ENCODE data around the gene AVPR1A.
"Not testable (repeated sequence)": the region's sequence is repeated elsewhere in the genome, so short reads cannot be mapped to it uniquely, and the experiment has no call there.

Gene AVPR1A

DNA sequence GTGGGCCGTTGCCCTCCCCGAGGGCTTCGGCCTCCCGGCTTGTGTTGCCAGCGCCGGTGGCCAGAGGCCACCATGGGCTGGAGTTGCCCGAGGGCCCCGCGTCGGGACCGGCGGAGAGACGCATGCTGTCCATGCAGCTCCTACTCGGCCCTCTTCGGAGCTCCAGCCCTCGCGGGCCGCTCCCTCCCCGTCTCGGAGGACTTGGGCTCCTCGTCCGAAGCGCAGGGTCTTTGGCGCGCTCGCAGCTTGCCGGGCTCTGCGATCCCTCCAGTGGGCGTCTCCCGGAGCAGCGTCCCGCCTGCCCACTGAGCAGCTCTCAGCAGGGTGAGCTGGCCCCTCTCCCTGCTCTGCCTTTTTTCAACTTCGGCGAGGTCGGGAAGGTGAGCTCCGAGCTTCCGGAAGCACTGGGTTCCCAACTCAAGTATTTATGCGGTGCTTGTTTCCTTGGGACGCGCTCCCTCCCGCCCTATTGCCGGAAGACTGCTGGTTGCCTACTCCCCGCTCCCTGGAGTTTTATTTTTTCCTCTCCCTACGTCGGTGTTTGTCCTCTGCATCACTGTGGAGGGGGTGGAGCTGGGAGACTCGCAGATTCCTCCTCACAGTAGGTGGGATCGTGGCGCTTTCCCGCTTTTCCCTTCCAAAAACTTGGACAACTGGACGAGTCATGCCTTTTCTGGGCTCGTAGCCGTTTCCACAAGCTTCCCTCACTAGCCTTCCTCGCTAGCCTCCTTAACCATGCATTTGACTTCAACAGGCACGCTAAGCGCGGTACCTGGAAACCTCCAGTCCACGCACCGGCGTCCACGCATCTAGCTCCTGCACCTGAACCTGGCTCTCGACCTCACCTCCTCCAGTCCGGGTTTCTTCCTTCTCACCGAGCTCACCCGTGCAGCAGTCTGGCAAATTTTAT is at the start of gene AVPR1A:
Gene AVPR1A (minus strand): TSS at position 489 of the 910 bp plus-strand sequence. CDS start 365 bp downstream, at position 124.
- no peaks in the 10 kb centered on the region for H3K36me3 ChIP-seq
- peak within 1 kb of the TSS; percentile 50 for H3K4me3 ChIP-seq (ENCODE audit: low read depth, low read length)
- peak; percentile 44 for DNase-seq
- H3K9me3 ChIP-seq (ENCODE audit: severe bottlenecking): peaks cover 5% of the 10 kb centered on the region
- no peak within 1 kb of the TSS for H3K27ac ChIP-seq
- peaks cover 35% of the 10 kb centered on the region for H3K27me3 ChIP-seq (ENCODE audit: insufficient read depth, low read depth, severe bottlenecking)
- TF ChIP-seq, protein P1, sequence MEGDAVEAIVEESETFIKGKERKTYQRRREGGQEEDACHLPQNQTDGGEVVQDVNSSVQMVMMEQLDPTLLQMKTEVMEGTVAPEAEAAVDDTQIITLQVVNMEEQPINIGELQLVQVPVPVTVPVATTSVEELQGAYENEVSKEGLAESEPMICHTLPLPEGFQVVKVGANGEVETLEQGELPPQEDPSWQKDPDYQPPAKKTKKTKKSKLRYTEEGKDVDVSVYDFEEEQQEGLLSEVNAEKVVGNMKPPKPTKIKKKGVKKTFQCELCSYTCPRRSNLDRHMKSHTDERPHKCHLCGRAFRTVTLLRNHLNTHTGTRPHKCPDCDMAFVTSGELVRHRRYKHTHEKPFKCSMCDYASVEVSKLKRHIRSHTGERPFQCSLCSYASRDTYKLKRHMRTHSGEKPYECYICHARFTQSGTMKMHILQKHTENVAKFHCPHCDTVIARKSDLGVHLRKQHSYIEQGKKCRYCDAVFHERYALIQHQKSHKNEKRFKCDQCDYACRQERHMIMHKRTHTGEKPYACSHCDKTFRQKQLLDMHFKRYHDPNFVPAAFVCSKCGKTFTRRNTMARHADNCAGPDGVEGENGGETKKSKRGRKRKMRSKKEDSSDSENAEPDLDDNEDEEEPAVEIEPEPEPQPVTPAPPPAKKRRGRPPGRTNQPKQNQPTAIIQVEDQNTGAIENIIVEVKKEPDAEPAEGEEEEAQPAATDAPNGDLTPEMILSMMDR (IDR thresholded peaks at IDR 0.05; ENCODE audit: low read depth, low read length): no peak

- TF ChIP-seq, protein P1 (IDR thresholded peaks at IDR 0.05; ENCODE audit: low read depth, low read length): no peak
- no peak for DNase-seq
- Histone ChIP-seq H3K36me3 (no peaks in the 10 kb centered on the region), H3K9me3 (ENCODE audit: severe bottlenecking) (no peaks in the 10 kb centered on the region), H3K27ac (no peak overlapping the region), H3K27me3 (ENCODE audit: insufficient read depth, low read depth, severe bottlenecking) (peaks cover 13% of the 10 kb centered on the region), H3K4me3 (ENCODE audit: low read depth, low read length) (no peak overlapping the region)
Observed at GRCh38 chr12:63196168-63196567, 45.2 kb upstream of the AVPR1A start.

- TF ChIP-seq, protein P1 (IDR thresholded peaks at IDR 0.05; ENCODE audit: low read depth, low read length): no peak
- DNase-seq: no peak
- peaks cover 6% of the 10 kb centered on the region for H3K9me3 ChIP-seq (ENCODE audit: severe bottlenecking)
Observed at GRCh38 chr12:63179224-63179623, 28.2 kb upstream of the AVPR1A start.

DNA sequence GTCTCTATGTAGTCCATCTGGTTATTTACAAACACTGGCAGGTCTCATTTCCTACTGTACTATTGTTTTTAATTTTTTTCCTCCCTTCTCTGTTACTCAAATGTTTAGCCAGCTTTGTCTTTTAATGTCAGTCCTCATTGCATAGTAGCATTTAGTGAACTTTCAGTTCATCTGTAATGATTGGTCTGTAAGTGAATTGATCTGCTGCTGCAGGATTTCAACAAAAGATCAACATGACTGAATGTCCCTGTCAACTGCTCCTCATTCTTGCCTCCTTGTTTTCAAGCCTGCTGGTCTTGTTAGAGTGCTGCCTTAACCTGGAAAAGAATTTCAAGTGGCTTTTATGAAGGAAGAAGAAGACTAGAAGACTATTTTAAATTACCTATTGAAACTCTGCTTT is 19.3 kb upstream of the AVPR1A start:
- Histone ChIP-seq H3K27me3 (ENCODE audit: insufficient read depth, low read depth, severe bottlenecking) (no peaks in the 10 kb centered on the region), H3K9me3 (ENCODE audit: severe bottlenecking) (no peaks in the 10 kb centered on the region), H3K4me3 (ENCODE audit: low read depth, low read length) (no peak overlapping the region), H3K27ac (no peak overlapping the region), H3K36me3 (no peaks in the 10 kb centered on the region)
- DNase-seq: no peak
- TF ChIP-seq, protein P1 (IDR thresholded peaks at IDR 0.05; ENCODE audit: low read depth, low read length): no peak

More at GRCh38 chr12:63179224-63179623, 28.2 kb upstream of the AVPR1A start:
- no peak overlapping the region for H3K4me3 ChIP-seq (ENCODE audit: low read depth, low read length)
- no peaks in the 10 kb centered on the region for H3K27me3 ChIP-seq (ENCODE audit: insufficient read depth, low read depth, severe bottlenecking)
- no peaks in the 10 kb centered on the region for H3K36me3 ChIP-seq
- H3K27ac ChIP-seq: no peak overlapping the region

DNA sequence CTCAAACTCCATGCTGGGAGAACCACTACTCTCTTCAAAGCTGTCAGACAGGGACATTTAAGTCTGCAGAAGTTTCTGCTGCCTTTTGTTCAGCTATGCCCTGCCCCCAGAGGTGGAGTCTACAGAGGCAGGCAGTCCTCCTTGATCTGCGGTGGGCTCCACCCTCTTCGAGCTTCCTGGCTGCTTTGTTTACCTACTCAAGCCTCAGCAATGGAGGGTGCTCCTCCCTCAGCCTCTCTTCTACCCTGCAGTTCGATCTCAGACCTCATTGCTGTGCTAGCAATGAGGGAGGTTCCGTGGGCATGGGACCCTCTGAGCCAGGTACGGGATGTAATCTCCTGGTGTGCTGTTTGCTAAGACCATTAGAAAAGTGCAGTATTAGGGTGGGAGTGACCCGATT is 16.7 kb upstream of the AVPR1A start:
- H3K27ac ChIP-seq; H3K9me3 ChIP-seq (ENCODE audit: severe bottlenecking); H3K36me3 ChIP-seq; DNase-seq; H3K27me3 ChIP-seq (ENCODE audit: insufficient read depth, low read depth, severe bottlenecking); H3K4me3 ChIP-seq (ENCODE audit: low read depth, low read length): not testable (repeated sequence)

- TF ChIP-seq, protein P1 (IDR thresholded peaks at IDR 0.05; ENCODE audit: low read depth, low read length): no peak
- no peaks in the 10 kb centered on the region for H3K27me3 ChIP-seq (ENCODE audit: insufficient read depth, low read depth, severe bottlenecking)
- no peak overlapping the region for H3K27ac ChIP-seq
- H3K36me3 ChIP-seq: no peaks in the 10 kb centered on the region
- no peak for DNase-seq
- no peak overlapping the region for H3K4me3 ChIP-seq (ENCODE audit: low read depth, low read length)
- no peaks in the 10 kb centered on the region for H3K9me3 ChIP-seq (ENCODE audit: severe bottlenecking)
Observed at GRCh38 chr12:63164911-63165310, 13.9 kb upstream of the AVPR1A start.
